H1 (cell line): ENCODE results near the gene WNT3A. TPM values are rescaled to one million over a fixed set of nuclear protein-coding genes. Genes with fewer than 3 reads are reported as not detected.

Experiments used
- CTCF ChIA-PET: fragments of 300-600 bp; sonication (Branson Sonifier 250); formaldehyde crosslinking; loops from one replicate; lab custom pipeline; 2021; ENCODE audit not compliant: partially characterized antibody; lab: Charles Lee
- POLR2A ChIA-PET: fragments of 300-600 bp; sonication (Branson Sonifier 250); formaldehyde crosslinking; loops from one replicate; lab custom pipeline; 2021; ENCODE audit warnings: inconsistent platforms; ENCODE audit not compliant: partially characterized antibody; lab: Charles Lee
- DNase-seq, 2 experiments: peaks; one replicate each; pipeline versions ENCODE4 v3.0.0 to v3.0.0-alpha.2; 2010 to 2022; ENCODE audit warnings: low spot score in 2 of 2, low read depth in 1 of 2, mixed read lengths in 1 of 2
- FAIRE-seq: peaks from 2 replicates; lab custom pipeline; 2011; peaks lifted over from hg19 to GRCh38; lab: Jason Lieb, UNC
- H2AFZ ChIP-seq: 2 replicates; pipeline ENCODE4 v1.8.1; 2012; ENCODE audit warnings: low read length, inconsistent platforms
- H2AK5ac ChIP-seq: 2 replicates; pipeline ENCODE4 v1.6.1; 2013; ENCODE audit warnings: low read depth, low read length
- H2BK120ac ChIP-seq: replicated peaks from 2 replicates; pipeline ENCODE3; 2013; ENCODE audit warnings: low read depth, low read length, inconsistent platforms
- H2BK12ac ChIP-seq: 2 replicates; pipeline ENCODE4 v1.6.1; 2013; ENCODE audit warnings: low read depth, low read length
- H2BK15ac ChIP-seq: 2 replicates; pipeline ENCODE4 v1.6.1; 2013; ENCODE audit warnings: low read length
- H2BK20ac ChIP-seq: 2 replicates; pipeline ENCODE4 v1.6.1; 2013; ENCODE audit warnings: low read length
- H2BK5ac ChIP-seq: 2 replicates; pipeline ENCODE4 v1.6.1; 2013; ENCODE audit warnings: low read depth, low read length
- H3K14ac ChIP-seq: 2 replicates; pipeline ENCODE4 v1.6.1; 2013; ENCODE audit warnings: inconsistent platforms; ENCODE audit not compliant: insufficient read length
- H3K18ac ChIP-seq: 2 replicates; pipeline ENCODE4 v1.6.1; 2013; ENCODE audit warnings: low read length; ENCODE audit errors: extremely low read depth
- H3K23ac ChIP-seq: 2 replicates; pipeline ENCODE4 v1.6.1; 2013; ENCODE audit warnings: inconsistent platforms; ENCODE audit not compliant: insufficient read length
- H3K23me2 ChIP-seq: 2 replicates; pipeline ENCODE4 v1.6.1; 2013; ENCODE audit warnings: low read depth, low read length
- H3K27ac ChIP-seq: 2 replicates; pipeline ENCODE4 v1.6.1; 2011; ENCODE audit warnings: low read depth, low read length, inconsistent platforms
- H3K27me3 ChIP-seq, 4 experiments: replicated peaks in 1 of 4; 1 replicate in 1 of 4; 2 replicates in 3 of 4; pipeline versions ENCODE4 v1.6.1 to v1.8.1; 2011 to 2013; ENCODE audit warnings: low read length in 3 of 4, mild to moderate bottlenecking in 3 of 4, inconsistent platforms in 2 of 4, mixed read lengths in 2 of 4, moderate library complexity in 1 of 4; ENCODE audit not compliant: control insufficient read depth in 3 of 4, insufficient read depth in 3 of 4; ENCODE audit errors: extremely low read depth in 1 of 4
- H3K36me3 ChIP-seq, 4 experiments: 2 replicates each; pipeline versions ENCODE4 v1.6.1 to v1.8.1; 2011 to 2013; ENCODE audit warnings: mild to moderate bottlenecking in 4 of 4, low read length in 3 of 4, moderate library complexity in 2 of 4, control low read depth in 1 of 4, inconsistent platforms in 1 of 4; ENCODE audit not compliant: insufficient read depth in 4 of 4, control insufficient read depth in 2 of 4
- H3K4ac ChIP-seq: replicated peaks from 2 replicates; pipeline ENCODE3; 2013; ENCODE audit warnings: low read length, low read depth, mixed read lengths, inconsistent platforms; ENCODE audit not compliant: insufficient read length
- H3K4me1 ChIP-seq, 4 experiments: replicated peaks in 1 of 4; 1 replicate in 1 of 4; 2 replicates in 3 of 4; pipeline versions ENCODE4 v1.6.1 to v1.8.1; 2011 to 2013; ENCODE audit warnings: low read length in 3 of 4, inconsistent platforms in 2 of 4, mixed read lengths in 1 of 4; ENCODE audit not compliant: insufficient read depth in 4 of 4, control insufficient read depth in 3 of 4
- H3K4me2 ChIP-seq, 2 experiments: 2 replicates each; pipeline versions ENCODE4 v1.6.1 to v1.8.1; 2011 to 2013; ENCODE audit warnings: low read depth in 2 of 2, low read length in 2 of 2, control low read depth in 1 of 2, inconsistent platforms in 1 of 2, mild to moderate bottlenecking in 1 of 2; ENCODE audit not compliant: insufficient read depth in 1 of 2
- H3K4me3 ChIP-seq, 4 experiments: fragments of 200-600, 300-600 bp in 1 of 4; sonication (generic), shearing (Covaris generic), sonication (Bioruptor Twin) in 1 of 4; 2 replicates each; pipeline versions ENCODE4 v1.5.1 to v1.8.1; 2011 to 2016; ENCODE audit warnings: low read length in 4 of 4, low read depth in 3 of 4, control low read depth in 2 of 4, inconsistent platforms in 2 of 4, mild to moderate bottlenecking in 2 of 4, mixed read lengths in 1 of 4, moderate library complexity in 1 of 4; ENCODE audit not compliant: insufficient read depth in 2 of 4; ENCODE audit errors: extremely low read depth in 1 of 4
- H3K56ac ChIP-seq: replicated peaks from 2 replicates; pipeline ENCODE3; 2013; ENCODE audit warnings: low read depth, mild to moderate bottlenecking, mixed read lengths, low read length, inconsistent platforms; ENCODE audit not compliant: insufficient read length
- H3K79me1 ChIP-seq: 2 replicates; pipeline ENCODE4 v1.6.1; 2013; ENCODE audit warnings: low read depth, low read length, control low read depth
- H3K79me2 ChIP-seq, 2 experiments: 2 replicates each; pipeline versions ENCODE4 v1.6.1 to v1.8.1; 2012 to 2013; ENCODE audit warnings: low read length in 2 of 2, mild to moderate bottlenecking in 2 of 2, inconsistent platforms in 1 of 2; ENCODE audit not compliant: insufficient read depth in 2 of 2, control insufficient read depth in 1 of 2
- H3K9ac ChIP-seq, 4 experiments: replicated peaks in 1 of 4; 1 replicate in 1 of 4; 2 replicates in 3 of 4; pipeline versions ENCODE4 v1.6.1 to v1.8.1; 2011 to 2013; ENCODE audit warnings: low read depth in 3 of 4, low read length in 3 of 4, control low read depth in 2 of 4, mild to moderate bottlenecking in 2 of 4, moderate library complexity in 2 of 4, inconsistent platforms in 1 of 4; ENCODE audit errors: extremely low read depth in 1 of 4
- H3K9me3 ChIP-seq, 2 experiments: 2 replicates each; pipeline versions ENCODE4 v1.6.1 to v1.8.1; 2012 to 2013; ENCODE audit warnings: mild to moderate bottlenecking in 2 of 2, moderate library complexity in 2 of 2, control low read depth in 1 of 2, inconsistent platforms in 1 of 2, low read depth in 1 of 2, low read length in 1 of 2, mixed read lengths in 1 of 2; ENCODE audit not compliant: insufficient read depth in 2 of 2
- H4K20me1 ChIP-seq, 2 experiments: replicated peaks in 1 of 2; 2 replicates each; pipeline versions ENCODE3 to v1.8.1; 2011 to 2013; ENCODE audit warnings: inconsistent platforms in 2 of 2, low read length in 2 of 2, mild to moderate bottlenecking in 1 of 2; ENCODE audit not compliant: insufficient read depth in 2 of 2, control insufficient read depth in 1 of 2
- H4K5ac ChIP-seq: 2 replicates; pipeline ENCODE4 v1.6.1; 2013; ENCODE audit warnings: low read length, low read depth, mixed read lengths, inconsistent platforms; ENCODE audit not compliant: insufficient read length
- H4K8ac ChIP-seq: 2 replicates; pipeline ENCODE4 v1.8.0; 2013; ENCODE audit warnings: mild to moderate bottlenecking, moderate library complexity, low read length, inconsistent platforms; ENCODE audit not compliant: insufficient read depth; ENCODE audit errors: extremely low read depth
- H4K91ac ChIP-seq: replicated peaks from 2 replicates; pipeline ENCODE3; 2013; ENCODE audit warnings: low read length, mixed read lengths, inconsistent platforms; ENCODE audit not compliant: insufficient read length
- EP300 ChIP-seq, 2 experiments: IDR thresholded peaks; 1 replicate in 1 of 2; 2 replicates in 1 of 2; pipeline ENCODE4 v1.6.1; 2011 to 2012; ENCODE audit warnings: low read depth in 2 of 2, low read length in 2 of 2, mild to moderate bottlenecking in 2 of 2, borderline replicate concordance in 1 of 2, inconsistent platforms in 1 of 2, moderate library complexity in 1 of 2
- MAFK ChIP-seq: IDR thresholded peaks from 2 replicates; pipeline ENCODE4 v1.6.1; 2012; ENCODE audit warnings: low read depth, mild to moderate bottlenecking, improper control_type of control experiment, low read length
- RAD21 ChIP-seq, 2 experiments: IDR thresholded peaks in 1 of 2; conservative IDR thresholded peaks in 1 of 2; 2 replicates each; pipeline ENCODE4 v1.6.1; 2011; ENCODE audit warnings: low read depth in 2 of 2, low read length in 2 of 2, improper control_type of control experiment in 1 of 2, inconsistent platforms in 1 of 2, mild to moderate bottlenecking in 1 of 2, moderate library complexity in 1 of 2
- SUZ12 ChIP-seq: fragments of 200-600 bp; sonication (generic); IDR thresholded peaks from 2 replicates; pipeline ENCODE4 v1.6.1; 2012; ENCODE audit warnings: mild to moderate bottlenecking, inconsistent platforms, low read length, moderate library complexity, mixed read lengths
- WGBS, 2 experiments: shearing (Covaris generic) in 1 of 2; methylation state at CpG; one replicate each; pipeline versions ENCODE4 v1.1.6 to v1.1.7; 2013 to 2015; ENCODE audit warnings: low lambda C conversion rate in 2 of 2, mixed read lengths in 2 of 2, inconsistent platforms in 1 of 2, low coverage in 1 of 2, missing lambda C conversion rate in 1 of 2; ENCODE audit not compliant: insufficient replicate concordance in 2 of 2, insufficient coverage in 1 of 2, insufficient read length in 1 of 2; ENCODE audit errors: extremely low coverage in 1 of 2, missing lambda C conversion rate in 1 of 2; 5-methylcytosine and 5-hydroxymethylcytosine counted together
- polyA plus RNA-seq, 7 experiments: library from polyadenylated mRNA; depleted of rRNA in 3 of 7; stranded (reverse) in 5 of 7; unstranded in 2 of 7; fragments of >200 nt in 5 of 7; fragments of 200-250 nt in 2 of 7; gene quantifications; 1 replicate in 5 of 7; 2 replicates in 1 of 7; 4 replicates in 1 of 7; pipeline versions ENCODE4 v1.2.1 to v1.2.3, GENCODE V29; 2011 to 2013; ENCODE audit warnings: missing spikeins in 2 of 7, mixed read lengths in 2 of 7
- total RNA-seq: library from RNA; stranded (reverse); fragmentation: NEBNext Ultra II Directional; extraction: Animal tissue kit (Norgen Biotek cat#: 25700); gene quantifications from 2 replicates; pipeline ENCODE4 v1.2.1, GENCODE V29; 2021

Gene WNT3A
- total and polyA plus RNA-seq, 2 of the 8 experiments (the other 6 are each of a cell fraction or from before 2014, with no cell fraction given) = 0.08 to 0.19 TPM

DNA sequence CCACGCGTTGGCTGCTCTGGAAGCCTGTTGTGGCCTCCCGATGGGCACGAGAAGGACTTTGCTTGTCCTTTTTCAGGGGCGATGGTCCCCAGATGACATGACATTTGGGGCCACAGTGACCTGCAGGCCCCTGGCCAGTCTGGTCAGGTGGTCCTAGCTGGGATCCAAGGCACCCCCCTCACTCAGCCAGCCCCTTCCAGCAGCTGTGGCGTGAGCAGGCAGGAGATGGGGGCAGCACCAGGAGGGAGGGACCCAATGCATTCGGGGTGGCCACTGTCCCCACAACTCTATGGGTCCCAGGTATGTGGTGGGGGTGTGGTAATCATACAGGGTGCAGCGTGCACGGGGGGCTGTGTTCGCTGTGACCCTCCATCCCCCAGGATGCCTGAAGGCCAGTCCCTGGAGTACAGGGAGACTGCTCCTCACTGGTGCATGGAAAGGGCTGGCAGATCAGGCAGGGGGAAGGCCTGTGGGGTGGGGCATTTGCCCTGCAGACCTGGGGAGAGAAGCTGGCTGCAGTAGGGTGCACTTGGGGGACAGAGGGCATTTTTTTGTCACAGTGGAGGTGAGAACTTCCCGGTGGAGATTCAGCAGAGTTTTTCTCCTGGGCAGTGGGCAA is 31.7 kb downstream of the WNT3A start:
- Histone ChIP-seq H3K27me3 (peaks cover 10 to 60% (median 45%) of the 10 kb centered on the region in 4 experiments), H4K20me1 (peaks cover 0 to 7% of the 10 kb centered on the region in 2 experiments), H2BK15ac (no peak overlapping the region; the same call in 1 of the 2 replicates), H3K9me3 (no peaks in the 10 kb centered on the region), H3K4ac (peak overlapping the region; percentile 54), H3K9ac (peak overlapping the region in 1 of 4 experiments; percentile 5; a peak in 1 of 7 replicates), H3K79me2 (no peaks in the 10 kb centered on the region), H4K5ac (no peak overlapping the region), H3K23me2 (peaks cover 19% of the 10 kb centered on the region; the same call in 1 of the 2 replicates), H2BK20ac (peak overlapping the region; percentile 32; the same call in 1 of the 2 replicates), H3K23ac (no peak overlapping the region), H2BK12ac (no peak overlapping the region), H3K4me2 (peak overlapping the region; percentile 64 to 72), H3K4me3 (peak overlapping the region; percentile 25 to 62 (median 40); a peak in 6 of 8 replicates), H2BK120ac (no peak overlapping the region), H3K4me1 (peaks cover 0 to 13% (median 7%) of the 10 kb centered on the region in 4 experiments; a peak in 6 of 7 replicates), H3K79me1 (no peaks in the 10 kb centered on the region), H3K56ac (no peak overlapping the region), H2AFZ (peak overlapping the region; percentile 87; the same call in 1 of the 2 replicates), H3K14ac (no peak overlapping the region), H4K8ac (no peak overlapping the region; the same call in 1 of the 2 replicates), H2AK5ac (no peak overlapping the region), H3K27ac (no peak overlapping the region), H2BK5ac (no peak overlapping the region), H4K91ac (peak overlapping the region; percentile 11), H3K18ac (no peak overlapping the region; the same call in 1 of the 2 replicates), H3K36me3 (no peaks in the 10 kb centered on the region)
- DNase-seq (peak in 1 of 2 experiments; percentile 39), FAIRE-seq (no peak)
- 66% methylated on average over 11 of the region's 11 CpGs; no CpG with 5 or more reads in 1 of the 2 experiments for WGBS, 2 experiments
- ChIA-PET POLR2A (no interaction called here), CTCF (interaction anchor here (0.6 to 4.4 kb wide), 5 partner anchors 14 to 39 kb away, joined by 3 to 20 read pairs (median 3); partner anchors contain the start of gene WNT3A)
- TF ChIP-seq EP300 (IDR thresholded peaks at IDR 0.05; ENCODE audit: borderline replicate concordance in 1 of 2, low read depth in 2 of 2, low read length in 2 of 2) (no peak), SUZ12 (peak; percentile 34; the same call in 1 of the 2 replicates), MAFK (no peak), RAD21 (IDR thresholded peaks at IDR 0.05 in 1 of 2, conservative IDR thresholded peaks at IDR 0.05 in 1 of 2; ENCODE audit: low read depth in 2 of 2, low read length in 2 of 2) (no peak)
